Measurements from ENCODE around the gene ADAT1. TPM values are rescaled to one million over a fixed set of nuclear protein-coding genes. Genes with fewer than 3 reads are reported as not detected.

The ADAT1 gene
- total RNA-seq = 98.7 TPM
- polyA plus RNA-seq = 10 to 100 TPM; 40.1 to 57.6 (median 52.0) TPM

GRCh38 chr16:75622761-75623605 lies at the start of gene ADAT1:
ADAT1 (minus strand) TSS chr16:75623281; CDS start chr16:75620799, 2,482 bp downstream.
- Mint-ChIP-seq H3K27me3 (peaks cover 5% of the 10 kb centered on the region), H3K36me3 (peaks cover 47% of the 10 kb centered on the region), H3K4me1 (peaks cover 27 to 70% (median 46%) of the 10 kb centered on the region in 4 donors), H3K9me3 (no peaks in the 10 kb centered on the region), H3K4me3 (peak within 1 kb of the TSS; percentile 93 to 99 (median 98)), H3K27ac (peak within 1 kb of the TSS; percentile 94 to 99 (median 98))
- Histone ChIP-seq H3K4me3 (ENCODE audit: low read depth, low read length) (peak within 1 kb of the TSS; percentile 95), H3K4me1 (ENCODE audit: control insufficient read depth, insufficient read depth, low read length, poor library complexity, severe bottlenecking) (peaks cover 35% of the 10 kb centered on the region), H3K27me3 (ENCODE audit: control insufficient read depth, insufficient read depth, low read length) (no peaks in the 10 kb centered on the region), H3K36me3 (ENCODE audit: control insufficient read depth, insufficient read depth, low read length) (peaks cover 32% of the 10 kb centered on the region), H3K27ac (ENCODE audit: insufficient read depth, low read length, poor library complexity, severe bottlenecking) (peak within 1 kb of the TSS; percentile 93), H3K9me3 (ENCODE audit: control insufficient read depth in 2 of 2, low read length in 2 of 2) (no peaks in the 10 kb centered on the region)
- DNase-seq = peak; percentile 97 to 99 (median 99)
- peak; percentile 97 to 98 for ATAC-seq (ENCODE audit: low read depth in 2 of 2)

DNA sequence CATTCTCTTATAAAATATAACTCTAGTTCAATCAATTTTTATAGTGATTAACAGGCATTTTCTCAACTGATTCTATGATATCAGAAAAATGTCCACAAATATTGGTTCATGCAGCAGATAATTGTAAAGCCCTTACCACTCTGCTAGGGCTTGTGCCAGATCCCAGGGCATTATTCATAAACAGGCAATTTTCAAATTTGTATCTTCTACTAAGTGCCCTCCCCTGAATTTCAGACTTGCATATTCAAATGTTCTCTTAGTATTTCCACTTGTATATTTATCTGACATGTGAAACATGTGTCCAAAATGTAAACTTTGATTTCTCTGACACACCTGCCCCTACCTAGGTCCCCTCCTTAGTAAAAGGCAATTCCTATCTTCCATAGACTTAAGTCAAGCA lies 44.4 kb upstream of the ADAT1 start:
- Histone ChIP-seq H3K36me3 (ENCODE audit: control insufficient read depth, insufficient read depth, low read length) (no peaks in the 10 kb centered on the region), H3K27ac (ENCODE audit: insufficient read depth, low read length, poor library complexity, severe bottlenecking) (no peak overlapping the region), H3K9me3 (ENCODE audit: control insufficient read depth in 2 of 2, low read length in 2 of 2) (no peaks in the 10 kb centered on the region), H3K4me1 (ENCODE audit: control insufficient read depth, insufficient read depth, low read length, poor library complexity, severe bottlenecking) (no peaks in the 10 kb centered on the region), H3K4me3 (ENCODE audit: low read depth, low read length) (no peak overlapping the region), H3K27me3 (ENCODE audit: control insufficient read depth, insufficient read depth, low read length) (no peaks in the 10 kb centered on the region)
- Mint-ChIP-seq H3K4me3 (no peak overlapping the region), H3K27me3 (no peaks in the 10 kb centered on the region), H3K36me3 (no peaks in the 10 kb centered on the region), H3K27ac (no peak overlapping the region), H3K9me3 (no peaks in the 10 kb centered on the region), H3K4me1 (no peaks in the 10 kb centered on the region)
- DNase-seq = no peak
- no peak for ATAC-seq (ENCODE audit: low read depth in 2 of 2)

- H3K9me3 Mint-ChIP-seq = no peaks in the 10 kb centered on the region
- H3K36me3 Mint-ChIP-seq = peaks cover 20% of the 10 kb centered on the region
- DNase-seq (no peak), ATAC-seq (ENCODE audit: low read depth in 2 of 2) (no peak)
- H3K27me3 Mint-ChIP-seq = no peaks in the 10 kb centered on the region
- no peaks in the 10 kb centered on the region for H3K27me3 ChIP-seq (ENCODE audit: control insufficient read depth, insufficient read depth, low read length)
- H3K27ac Mint-ChIP-seq = no peak overlapping the region
- H3K27ac ChIP-seq (ENCODE audit: insufficient read depth, low read length, poor library complexity, severe bottlenecking) = no peak overlapping the region
- H3K9me3 ChIP-seq (ENCODE audit: control insufficient read depth in 2 of 2, low read length in 2 of 2) = no peaks in the 10 kb centered on the region
- no peaks in the 10 kb centered on the region for H3K4me1 ChIP-seq (ENCODE audit: control insufficient read depth, insufficient read depth, low read length, poor library complexity, severe bottlenecking)
- peaks cover 45% of the 10 kb centered on the region for H3K36me3 ChIP-seq (ENCODE audit: control insufficient read depth, insufficient read depth, low read length)
- peak overlapping the region in 1 of 4 donors; percentile 27 for H3K4me3 Mint-ChIP-seq
- no peak overlapping the region for H3K4me3 ChIP-seq (ENCODE audit: low read depth, low read length)
- H3K4me1 Mint-ChIP-seq = peaks cover 15 to 22% (median 16%) of the 10 kb centered on the region in 4 donors
Observed at GRCh38 chr16:75660726-75661302, 37.7 kb upstream of the ADAT1 start.

DNA sequence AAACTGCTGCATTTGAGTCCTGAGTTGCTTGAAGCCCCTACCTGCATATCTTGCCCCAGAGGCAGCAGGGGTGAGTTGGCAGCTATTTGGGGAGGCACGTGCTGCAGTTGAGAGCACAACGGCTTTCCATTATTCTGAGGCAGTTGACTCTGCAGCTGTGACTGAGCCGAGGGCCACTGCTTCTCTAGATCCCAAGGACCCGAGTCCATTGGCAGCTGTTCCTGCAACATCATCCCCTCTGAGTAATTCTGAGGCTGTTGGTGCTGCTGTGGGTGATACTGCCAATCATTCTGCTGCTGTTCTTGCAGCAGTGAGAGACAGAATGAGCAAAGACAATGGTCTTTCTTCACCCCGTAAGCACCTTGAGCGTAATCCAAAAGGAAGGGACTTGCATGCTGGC lies 37.2 kb upstream of the ADAT1 start:
- Histone ChIP-seq H3K27ac (ENCODE audit: insufficient read depth, low read length, poor library complexity, severe bottlenecking) (no peak overlapping the region), H3K4me1 (ENCODE audit: control insufficient read depth, insufficient read depth, low read length, poor library complexity, severe bottlenecking) (no peaks in the 10 kb centered on the region), H3K4me3 (ENCODE audit: low read depth, low read length) (no peak overlapping the region), H3K27me3 (ENCODE audit: control insufficient read depth, insufficient read depth, low read length) (no peaks in the 10 kb centered on the region), H3K9me3 (ENCODE audit: control insufficient read depth in 2 of 2, low read length in 2 of 2) (no peaks in the 10 kb centered on the region), H3K36me3 (ENCODE audit: control insufficient read depth, insufficient read depth, low read length) (peaks cover 50% of the 10 kb centered on the region)
- Mint-ChIP-seq H3K36me3 (peaks cover 24% of the 10 kb centered on the region), H3K4me1 (peaks cover 17 to 24% (median 20%) of the 10 kb centered on the region in 4 donors), H3K27ac (no peak overlapping the region), H3K27me3 (no peaks in the 10 kb centered on the region), H3K4me3 (no peak overlapping the region), H3K9me3 (no peaks in the 10 kb centered on the region)
- no peak for DNase-seq
- no peak for ATAC-seq (ENCODE audit: low read depth in 2 of 2)

DNA sequence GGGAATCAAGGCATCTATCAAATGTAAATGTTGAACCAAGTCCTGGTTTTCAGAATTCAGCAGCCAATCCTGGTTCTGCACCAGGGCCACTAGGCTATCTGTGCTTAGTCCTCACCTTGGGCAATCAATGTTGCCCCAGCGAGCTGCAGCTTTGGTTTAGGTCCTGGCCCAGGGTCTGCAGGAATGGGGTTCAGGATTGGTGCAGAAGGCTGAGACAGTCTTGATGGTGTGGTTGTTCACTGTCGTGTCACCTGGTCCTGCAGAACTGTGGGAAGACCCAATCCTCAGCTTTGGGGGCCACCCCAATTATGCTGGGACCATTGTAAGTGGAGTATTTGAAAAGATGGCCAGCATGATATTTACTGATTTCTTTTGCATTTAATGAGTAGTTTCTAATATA lies 35.1 kb upstream of the ADAT1 start:
- Histone ChIP-seq H3K4me1 (ENCODE audit: control insufficient read depth, insufficient read depth, low read length, poor library complexity, severe bottlenecking) (peaks cover 11% of the 10 kb centered on the region), H3K9me3 (ENCODE audit: control insufficient read depth in 2 of 2, low read length in 2 of 2) (no peaks in the 10 kb centered on the region), H3K27me3 (ENCODE audit: control insufficient read depth, insufficient read depth, low read length) (no peaks in the 10 kb centered on the region), H3K36me3 (ENCODE audit: control insufficient read depth, insufficient read depth, low read length) (peaks cover 66% of the 10 kb centered on the region), H3K27ac (ENCODE audit: insufficient read depth, low read length, poor library complexity, severe bottlenecking) (peak overlapping the region; percentile 23), H3K4me3 (ENCODE audit: low read depth, low read length) (no peak overlapping the region)
- Mint-ChIP-seq H3K4me3 (no peak overlapping the region), H3K4me1 (peaks cover 31 to 41% (median 36%) of the 10 kb centered on the region in 4 donors), H3K27ac (no peak overlapping the region), H3K9me3 (no peaks in the 10 kb centered on the region), H3K27me3 (no peaks in the 10 kb centered on the region), H3K36me3 (peaks cover 40% of the 10 kb centered on the region)
- ATAC-seq (ENCODE audit: low read depth in 2 of 2) = no peak
- DNase-seq = no peak

DNA sequence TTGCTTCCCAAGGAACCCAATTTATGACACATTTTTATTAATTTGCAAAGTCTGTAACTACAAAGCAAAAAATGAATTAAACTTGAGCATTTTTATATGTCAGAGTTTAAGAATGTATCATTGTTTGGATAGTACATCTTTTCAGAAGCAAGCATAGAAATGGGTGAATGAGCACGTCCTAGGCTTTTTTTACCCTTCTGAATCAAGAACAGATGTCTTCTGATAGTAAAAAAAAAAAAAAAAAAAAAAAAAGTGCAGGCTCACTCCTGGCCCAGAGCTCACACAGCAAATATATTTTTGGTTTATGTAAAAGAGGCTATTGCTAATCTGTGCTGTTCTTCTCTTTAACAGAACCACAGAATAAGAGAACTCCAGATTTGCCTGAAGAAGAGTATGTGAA lies 30.8 kb upstream of the ADAT1 start:
- H3K4me3 ChIP-seq (ENCODE audit: low read depth, low read length) = peak overlapping the region; percentile 100

GRCh38 chr16:75648265-75649076 lies 25.4 kb upstream of the ADAT1 start:
- peaks cover 23% of the 10 kb centered on the region for H3K36me3 ChIP-seq (ENCODE audit: control insufficient read depth, insufficient read depth, low read length)

More for the DNA sequence above, 30.8 kb upstream of the ADAT1 start:
- H3K9me3 ChIP-seq (ENCODE audit: control insufficient read depth in 2 of 2, low read length in 2 of 2) = no peaks in the 10 kb centered on the region
- H3K36me3 Mint-ChIP-seq = peaks cover 46% of the 10 kb centered on the region
- ATAC-seq (ENCODE audit: low read depth in 2 of 2) (no peak), DNase-seq (no peak)
- H3K36me3 ChIP-seq (ENCODE audit: control insufficient read depth, insufficient read depth, low read length) = peaks cover 55% of the 10 kb centered on the region
- H3K27me3 Mint-ChIP-seq = no peaks in the 10 kb centered on the region
- no peaks in the 10 kb centered on the region for H3K27me3 ChIP-seq (ENCODE audit: control insufficient read depth, insufficient read depth, low read length)
- peak overlapping the region; percentile 66 to 94 (median 68) for H3K4me3 Mint-ChIP-seq
- no peaks in the 10 kb centered on the region for H3K9me3 Mint-ChIP-seq
- peak overlapping the region; percentile 97 for H3K27ac ChIP-seq (ENCODE audit: insufficient read depth, low read length, poor library complexity, severe bottlenecking)
- H3K27ac Mint-ChIP-seq = peak overlapping the region in 2 of 3 donors; percentile 13 to 89
- H3K4me1 Mint-ChIP-seq = peaks cover 51 to 72% (median 65%) of the 10 kb centered on the region in 4 donors
- peaks cover 47% of the 10 kb centered on the region for H3K4me1 ChIP-seq (ENCODE audit: control insufficient read depth, insufficient read depth, low read length, poor library complexity, severe bottlenecking)

More at GRCh38 chr16:75648265-75649076, 25.4 kb upstream of the ADAT1 start:
- peak overlapping the region; percentile 94 to 100 (median 100) for H3K4me3 Mint-ChIP-seq
- H3K4me1 Mint-ChIP-seq = peaks cover 36 to 74% (median 58%) of the 10 kb centered on the region in 4 donors
- H3K27me3 ChIP-seq (ENCODE audit: control insufficient read depth, insufficient read depth, low read length) = no peaks in the 10 kb centered on the region
- peaks cover 73% of the 10 kb centered on the region for H3K4me1 ChIP-seq (ENCODE audit: control insufficient read depth, insufficient read depth, low read length, poor library complexity, severe bottlenecking)
- H3K9me3 ChIP-seq (ENCODE audit: control insufficient read depth in 2 of 2, low read length in 2 of 2) = no peaks in the 10 kb centered on the region
- H3K9me3 Mint-ChIP-seq = peaks cover 0 to 2% (median 0%) of the 10 kb centered on the region in 7 donors
- peaks cover 28% of the 10 kb centered on the region for H3K36me3 Mint-ChIP-seq
- H3K27ac Mint-ChIP-seq = peak overlapping the region; percentile 99 to 100 (median 99)
- H3K27me3 Mint-ChIP-seq = no peaks in the 10 kb centered on the region
- H3K27ac ChIP-seq (ENCODE audit: insufficient read depth, low read length, poor library complexity, severe bottlenecking) = peak overlapping the region; percentile 97
- H3K4me3 ChIP-seq (ENCODE audit: low read depth, low read length) = peak overlapping the region; percentile 100
- DNase-seq (peak; percentile 80 to 89 (median 89)), ATAC-seq (ENCODE audit: low read depth in 2 of 2) (peak; percentile 33 to 34)

Measured in CD4-positive, CD25-positive, alpha-beta regulatory T cell (primary cell).